HG03378 (cell line): Measurements from ENCODE around the gene IRF9.

Experiments
- ATAC-seq: cut with Tn5 transposase; IDR thresholded peaks from one replicate; pipeline ENCODE4 v1.9.1; 2021; ENCODE audit warnings: mild to moderate bottlenecking, moderate library complexity; ENCODE audit not compliant: unreplicated experiment

Gene IRF9

DNA sequence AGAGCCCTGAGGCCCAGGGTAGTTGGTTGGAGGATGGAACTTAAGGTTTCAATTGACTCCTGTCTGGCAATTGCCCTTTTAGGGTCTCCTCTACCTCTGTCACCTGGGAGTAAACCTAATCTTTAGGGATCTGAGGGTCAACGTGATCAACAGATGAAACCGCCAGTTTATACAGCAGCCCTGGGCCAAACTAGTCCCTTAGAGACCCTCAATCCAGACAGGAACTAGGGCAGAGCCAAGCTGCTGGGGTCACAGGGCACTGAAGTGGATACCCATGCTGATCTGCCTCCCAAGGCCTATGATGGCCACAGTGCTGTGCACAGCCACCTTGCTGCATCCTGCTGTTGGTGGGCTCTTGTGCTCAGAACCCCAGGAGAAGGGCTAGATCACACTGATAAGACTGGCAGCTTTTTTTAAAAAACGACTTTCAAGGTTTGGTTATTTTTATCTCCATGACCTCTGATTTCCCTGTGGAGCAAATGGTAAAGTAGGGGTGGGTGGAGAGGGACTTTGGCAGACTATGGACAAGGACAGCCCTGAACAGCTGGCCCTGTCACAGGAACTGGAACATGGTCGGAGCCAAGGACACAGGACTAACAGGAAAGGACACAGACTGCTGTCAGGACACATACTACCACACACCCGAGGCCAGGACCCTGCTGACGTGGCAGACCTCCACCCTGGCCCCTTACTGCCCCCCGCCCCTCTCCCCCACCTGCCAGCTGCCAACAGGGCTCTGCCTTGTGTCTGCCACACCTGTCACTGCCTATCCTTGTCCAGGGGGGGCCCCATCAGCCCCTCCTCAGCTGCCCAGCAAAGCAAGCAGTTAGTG, 30.1 kb upstream of the IRF9 start:
- no peak for ATAC-seq

DNA sequence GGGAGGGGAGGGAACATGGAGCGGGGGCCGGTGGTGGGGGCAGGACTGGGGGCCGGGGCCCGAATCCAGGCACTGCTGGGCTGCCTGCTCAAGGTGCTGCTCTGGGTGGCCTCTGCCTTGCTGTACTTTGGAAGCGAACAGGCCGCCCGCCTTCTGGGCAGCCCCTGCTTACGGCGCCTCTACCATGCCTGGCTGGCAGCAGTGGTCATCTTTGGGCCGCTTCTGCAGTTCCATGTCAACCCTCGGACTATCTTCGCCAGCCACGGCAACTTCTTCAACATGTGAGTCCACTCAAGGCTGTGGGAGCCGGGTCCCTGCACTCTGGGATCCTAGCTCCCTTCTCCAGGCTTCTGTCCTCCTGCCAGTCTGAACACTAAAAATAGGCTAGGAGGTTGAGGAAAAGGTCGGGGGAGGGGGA, 29.5 kb upstream of the IRF9 start:
- ATAC-seq, result no peak

DNA sequence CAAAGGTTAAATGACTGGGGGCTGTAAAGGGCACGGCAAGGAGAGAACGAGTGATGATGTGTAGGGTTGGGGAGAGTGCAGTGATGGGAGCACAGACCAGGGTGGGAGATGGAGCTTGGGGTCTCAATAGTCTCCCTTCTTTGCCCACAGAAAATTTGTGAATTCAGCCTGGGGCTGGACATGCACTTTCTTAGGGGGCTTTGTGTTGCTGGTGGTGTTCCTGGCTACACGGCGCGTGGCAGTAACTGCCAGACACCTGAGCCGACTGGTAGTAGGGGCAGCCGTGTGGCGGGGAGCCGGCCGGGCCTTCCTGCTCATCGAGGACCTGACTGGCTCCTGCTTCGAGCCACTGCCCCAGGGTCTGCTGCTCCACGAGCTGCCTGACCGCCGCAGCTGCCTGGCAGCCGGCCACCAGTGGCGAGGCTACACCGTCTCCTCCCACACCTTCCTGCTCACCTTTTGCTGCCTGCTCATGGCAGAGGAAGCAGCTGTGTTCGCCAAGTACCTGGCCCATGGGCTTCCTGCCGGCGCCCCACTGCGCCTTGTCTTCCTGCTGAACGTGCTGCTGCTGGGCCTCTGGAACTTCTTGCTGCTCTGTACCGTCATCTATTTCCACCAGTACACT, 28.9 kb upstream of the IRF9 start:
- ATAC-seq, result no peak

DNA sequence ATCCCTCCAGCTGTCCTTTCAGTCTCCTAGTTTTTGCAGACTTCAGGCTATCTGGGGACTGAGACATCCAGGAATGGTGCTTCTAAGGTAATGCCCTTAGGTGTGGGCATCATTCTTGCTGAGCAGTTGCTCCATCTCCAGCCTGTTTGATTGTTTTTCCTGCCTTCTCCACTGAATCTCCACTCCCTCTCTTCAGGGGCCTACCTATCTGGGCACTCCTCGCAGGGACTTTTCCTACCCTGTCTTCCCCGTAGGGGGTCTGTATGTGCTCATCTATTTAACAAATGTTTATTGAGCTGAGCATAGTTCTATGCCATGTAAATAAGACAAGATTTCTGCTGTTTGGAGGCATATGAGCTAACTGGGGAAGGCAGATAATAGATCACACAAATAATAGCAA, 28.1 kb upstream of the IRF9 start:
- ATAC-seq, result no peak

DNA sequence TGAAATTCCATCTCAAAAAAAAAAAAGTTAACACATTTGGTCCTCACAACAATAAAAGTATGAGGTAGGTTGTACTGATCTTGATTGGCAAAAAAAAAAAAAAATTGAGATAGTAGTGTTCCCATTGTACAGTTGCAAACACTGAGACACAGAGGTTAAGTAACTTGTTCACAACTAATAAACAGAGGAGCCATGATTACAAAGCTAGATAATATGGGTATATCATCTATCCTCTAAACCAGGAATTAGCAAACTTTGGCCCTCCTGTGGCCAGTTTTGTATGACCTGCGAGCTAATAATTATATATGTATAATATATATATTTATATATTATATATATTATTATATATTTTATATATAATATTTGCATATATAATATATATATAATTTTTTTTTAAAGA, 27.3 kb upstream of the IRF9 start:
- no peak for ATAC-seq

DNA sequence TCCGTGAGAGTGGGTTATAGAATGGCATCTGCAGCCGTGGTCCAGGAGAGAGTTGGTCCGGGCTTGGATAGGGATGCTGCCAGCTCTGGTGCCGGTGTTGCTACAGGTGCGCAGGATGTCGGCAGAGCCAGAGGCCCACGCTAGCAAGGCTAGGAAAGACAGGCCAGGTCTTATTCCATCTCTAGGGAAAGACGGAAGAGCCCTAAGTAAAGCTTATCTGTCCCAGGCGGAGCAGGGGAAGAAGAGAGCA, 25.6 kb upstream of the IRF9 start:
- ATAC-seq, result peak; percentile 5

DNA sequence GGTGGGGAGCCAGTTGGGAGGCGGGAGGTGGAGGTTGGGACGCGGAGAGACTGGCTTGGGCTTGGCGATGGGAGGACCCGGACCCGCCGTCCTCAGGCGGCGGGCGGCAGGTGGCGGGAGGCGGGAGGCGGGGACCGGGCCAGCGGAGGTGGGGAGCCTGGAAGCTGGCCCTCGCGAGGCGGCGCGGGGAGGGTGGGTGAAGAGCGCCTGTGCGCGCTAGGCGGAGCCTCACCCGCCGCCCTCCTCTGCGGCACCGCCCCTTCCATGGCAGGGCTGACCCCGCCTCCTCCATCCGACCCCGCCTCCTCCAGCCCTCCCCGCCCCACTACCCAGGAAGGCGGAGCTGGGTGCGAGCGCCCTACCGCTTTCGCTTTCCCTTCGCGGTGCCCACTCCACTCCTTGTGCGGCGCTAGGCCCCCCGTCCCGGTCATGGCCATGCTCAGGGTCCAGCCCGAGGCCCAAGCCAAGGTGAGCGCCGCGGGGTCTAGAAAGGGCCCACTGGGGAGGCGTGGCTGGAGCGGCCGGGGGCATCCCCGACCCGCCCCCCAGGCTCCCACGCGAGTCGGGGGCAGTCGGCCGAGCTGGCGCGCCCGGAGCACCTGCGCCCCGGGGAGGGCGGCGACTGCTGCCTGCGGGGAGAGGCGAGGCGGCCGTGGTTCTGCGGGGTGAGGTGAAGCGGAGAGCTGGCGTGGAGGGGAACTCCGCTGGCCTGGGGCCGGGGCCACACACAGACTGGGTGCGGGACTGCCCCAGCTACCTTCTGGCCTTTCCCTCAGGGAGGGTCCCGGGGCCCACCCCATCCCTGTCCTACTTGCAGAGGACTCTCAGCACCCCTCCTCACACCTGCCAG, 25.0 kb upstream of the IRF9 start, which contains the start of gene PSME1:
PSME1 (plus strand) TSS at position 361 of the 850 bp plus-strand sequence; CDS start at position 430, 69 bp downstream.
- peak; percentile 57 for ATAC-seq

DNA sequence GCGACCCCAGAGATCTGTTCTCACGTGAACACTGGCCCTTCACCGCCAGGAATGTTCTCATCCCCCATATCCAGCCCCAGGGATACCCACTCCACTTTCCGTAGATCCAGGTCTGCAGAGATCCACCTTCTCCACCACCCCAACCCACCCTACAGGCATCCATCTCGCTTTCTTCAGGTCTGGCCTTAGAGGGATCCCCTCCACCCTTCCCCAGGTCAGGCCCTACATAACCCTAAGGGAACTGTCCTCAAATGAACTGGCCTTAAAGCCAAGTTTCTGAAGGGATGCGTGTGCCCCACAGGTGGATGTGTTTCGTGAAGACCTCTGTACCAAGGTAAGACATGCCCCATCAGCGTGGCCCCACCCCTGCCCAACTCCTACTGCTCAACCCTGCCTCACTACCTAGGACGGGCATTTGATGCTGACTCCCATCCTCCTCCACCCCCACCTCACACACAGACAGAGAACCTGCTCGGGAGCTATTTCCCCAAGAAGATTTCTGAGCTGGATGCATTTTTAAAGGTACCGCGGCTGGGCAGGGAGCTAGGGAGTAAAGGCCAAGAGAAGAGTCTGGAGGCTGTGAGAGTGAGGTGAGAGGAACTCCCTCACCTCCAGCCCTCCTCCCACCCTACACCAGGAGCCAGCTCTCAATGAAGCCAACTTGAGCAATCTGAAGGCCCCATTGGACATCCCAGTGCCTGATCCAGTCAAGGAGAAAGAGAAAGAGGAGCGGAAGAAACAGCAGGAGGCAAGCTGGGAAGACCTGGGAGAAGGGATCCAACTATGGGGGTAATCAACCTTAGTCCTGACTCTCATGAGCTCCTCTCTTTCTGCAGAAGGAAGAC, 24.2 kb upstream of the IRF9 start:
- ATAC-seq, result no peak

DNA sequence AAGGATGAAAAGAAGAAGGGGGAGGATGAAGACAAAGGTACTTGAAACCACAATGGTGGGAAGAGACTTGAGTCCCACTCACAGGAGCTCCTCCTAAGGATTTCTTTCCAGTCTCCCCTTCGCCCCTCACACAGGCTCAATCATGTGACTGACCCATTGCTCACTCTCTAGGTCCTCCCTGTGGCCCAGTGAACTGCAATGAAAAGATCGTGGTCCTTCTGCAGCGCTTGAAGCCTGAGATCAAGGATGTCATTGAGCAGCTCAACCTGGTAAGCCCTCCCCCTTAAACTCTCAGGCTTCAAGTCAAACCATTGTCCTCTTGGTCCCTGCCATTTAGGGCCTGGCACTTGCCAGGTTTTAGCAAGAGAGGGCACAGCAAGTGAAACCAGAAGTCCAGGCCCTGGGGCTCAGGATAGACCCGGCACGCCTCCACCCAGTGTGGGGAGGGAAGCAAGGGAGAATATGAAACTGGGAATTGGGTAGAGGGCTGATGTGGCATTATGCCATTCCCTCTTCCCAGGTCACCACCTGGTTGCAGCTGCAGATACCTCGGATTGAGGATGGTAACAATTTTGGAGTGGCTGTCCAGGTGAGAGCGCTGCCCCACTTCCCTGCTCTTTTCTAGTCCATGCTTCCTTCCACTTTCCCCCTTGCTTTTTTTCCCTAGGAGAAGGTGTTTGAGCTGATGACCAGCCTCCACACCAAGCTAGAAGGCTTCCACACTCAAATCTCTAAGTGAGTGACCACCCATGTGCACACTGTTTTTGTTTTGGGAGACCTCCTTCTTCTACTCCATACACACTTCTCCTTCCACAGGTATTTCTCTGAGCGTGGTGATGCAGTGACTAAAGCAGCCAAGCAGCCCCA, 23.3 kb upstream of the IRF9 start:
- no peak for ATAC-seq

DNA sequence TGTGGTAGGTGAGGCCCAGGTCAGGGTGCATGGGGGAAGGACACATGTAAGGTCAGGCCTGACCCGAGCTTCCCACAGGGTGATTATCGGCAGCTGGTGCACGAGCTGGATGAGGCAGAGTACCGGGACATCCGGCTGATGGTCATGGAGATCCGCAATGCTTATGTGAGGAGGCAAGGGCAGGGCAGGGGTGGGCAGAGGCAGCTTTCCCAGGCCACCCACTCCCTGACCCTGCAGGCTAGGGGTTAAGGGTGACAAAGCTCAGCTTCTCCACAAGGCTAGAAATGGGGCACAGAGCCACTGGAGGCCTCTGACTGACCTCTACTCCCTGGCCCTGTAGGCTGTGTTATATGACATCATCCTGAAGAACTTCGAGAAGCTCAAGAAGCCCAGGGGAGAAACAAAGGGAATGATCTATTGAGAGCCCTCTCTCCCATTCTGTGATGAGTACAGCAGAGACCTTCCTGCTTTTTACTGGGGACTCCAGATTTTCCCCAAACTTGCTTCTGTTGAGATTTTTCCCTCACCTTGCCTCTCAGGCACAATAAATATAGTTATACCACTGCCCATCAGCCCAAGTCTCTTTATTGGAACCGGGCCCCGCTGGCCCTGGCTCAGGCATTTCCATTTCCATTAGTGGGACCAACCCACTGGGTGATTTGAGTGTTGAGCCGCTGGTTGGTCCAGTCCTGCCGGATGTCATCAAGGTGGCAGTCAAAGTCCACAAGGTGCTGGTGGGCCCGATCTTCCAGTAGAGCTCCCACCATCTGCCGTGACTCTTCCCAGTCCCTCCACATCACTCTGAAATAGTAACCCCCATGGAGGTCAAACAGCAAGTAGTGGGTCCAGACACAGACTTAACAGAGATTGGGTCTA, 22.4 kb upstream of the IRF9 start:
- ATAC-seq, result no peak

DNA sequence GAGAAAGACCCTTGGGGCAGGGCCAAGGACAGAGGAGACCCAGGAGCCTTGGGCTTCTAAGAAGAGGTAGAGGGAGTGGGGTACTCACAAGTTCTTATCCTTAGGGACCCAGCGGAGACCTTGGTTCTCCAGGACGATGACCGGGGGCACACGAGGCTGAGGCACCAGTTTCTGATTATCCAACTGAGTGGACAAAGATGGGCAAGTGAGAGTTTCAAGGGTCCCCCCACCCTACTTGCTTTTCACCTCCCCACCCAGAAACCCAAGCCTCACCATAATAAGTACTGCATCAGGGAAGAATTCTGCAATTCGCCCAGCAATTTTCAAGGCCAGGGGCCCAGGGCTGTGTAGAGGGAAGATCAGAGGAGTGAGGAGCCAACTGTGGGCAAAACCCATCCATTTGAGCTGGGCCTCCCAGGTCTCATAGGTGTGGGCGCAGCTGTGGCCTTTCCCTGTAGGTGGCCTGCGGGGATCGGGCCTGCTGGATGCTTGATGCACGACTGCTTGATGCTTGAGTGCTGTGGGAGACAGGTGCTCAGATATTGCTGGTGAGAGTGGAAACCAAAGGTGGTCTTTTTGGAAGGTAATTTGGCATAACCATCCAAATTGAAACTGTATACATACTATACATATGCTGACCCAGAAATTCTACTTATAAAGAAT, 21.7 kb upstream of the IRF9 start:
- ATAC-seq, result no peak

DNA sequence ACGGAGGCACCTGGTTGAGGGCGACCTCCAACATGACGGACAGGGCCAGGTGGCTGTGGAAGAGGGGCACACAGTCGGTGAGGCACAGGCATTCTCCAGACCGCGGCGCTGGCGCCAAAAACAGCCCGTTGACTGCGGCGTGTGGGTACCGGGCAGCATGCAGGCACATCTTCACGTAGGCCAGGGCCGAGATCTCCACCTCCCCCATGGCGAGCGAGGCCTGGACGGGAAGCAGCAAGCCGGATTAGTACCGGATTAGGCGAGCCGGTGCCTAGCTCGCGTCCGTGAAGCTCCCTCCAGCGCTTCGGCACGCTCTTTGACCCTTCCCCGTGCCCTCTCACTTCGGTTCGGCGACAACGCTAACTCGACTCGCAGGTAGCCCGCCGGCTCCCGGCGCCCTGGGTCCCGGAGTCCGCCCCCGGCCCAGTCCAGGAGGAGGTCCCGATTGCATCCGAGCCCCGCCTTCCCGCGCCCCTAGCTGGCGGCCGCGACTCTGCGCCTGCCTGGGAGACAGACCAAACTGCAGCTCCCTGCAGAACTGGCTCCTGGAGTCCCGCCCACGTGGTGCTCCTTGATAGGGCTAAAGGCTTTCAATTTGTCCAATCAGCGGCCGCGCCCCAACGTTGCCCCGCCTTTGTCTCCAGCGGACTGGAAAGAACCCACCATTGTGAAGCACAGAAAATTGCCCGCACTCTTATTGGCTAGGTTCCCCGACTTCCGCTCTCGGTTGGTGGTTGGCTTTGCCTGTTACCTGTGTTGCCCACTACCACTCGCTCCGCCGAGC, 19.8 kb upstream of the IRF9 start, which contains the start of gene EMC9:
EMC9 (minus strand) TSS at position 495 of the 784 bp plus-strand sequence; CDS start at position 208, 287 bp downstream.
- ATAC-seq, result peak; percentile 78

DNA sequence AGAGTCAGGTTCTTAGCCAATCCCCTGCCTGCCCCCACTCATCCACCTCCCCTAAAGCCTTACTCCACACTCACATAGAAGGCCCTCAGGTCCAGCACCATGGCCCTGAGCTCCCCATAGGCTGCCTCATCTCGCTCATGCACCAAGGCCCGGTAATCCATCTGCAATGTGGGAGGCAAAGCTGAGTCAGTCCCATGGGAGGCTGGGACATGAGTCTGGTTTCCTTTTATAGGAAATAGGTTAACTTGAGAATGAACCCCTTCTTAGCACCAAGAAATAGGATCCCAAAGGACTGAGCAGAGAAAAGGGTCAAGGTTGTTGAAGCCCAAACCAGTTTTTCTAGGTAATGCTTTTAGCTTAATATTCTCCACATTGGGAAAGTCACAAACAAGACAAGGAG, 17.6 kb upstream of the IRF9 start:
- no peak for ATAC-seq

DNA sequence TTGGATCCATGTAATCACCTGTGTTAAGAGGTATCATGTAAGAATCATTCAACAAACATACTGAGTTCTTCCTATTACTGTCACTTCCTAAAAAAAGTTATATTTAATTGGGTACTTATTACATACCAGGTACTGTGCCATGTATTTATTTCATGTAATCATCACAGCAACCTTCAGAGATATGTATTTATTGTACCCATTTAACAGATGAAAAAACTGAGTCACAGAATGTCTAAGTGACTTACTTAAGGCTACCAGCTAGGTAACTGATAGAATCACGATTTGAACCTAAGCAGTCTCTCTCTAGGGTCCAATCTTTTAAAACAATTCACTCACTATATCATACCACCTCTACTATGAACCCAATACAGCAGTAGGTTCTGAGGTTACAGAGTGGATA, 16.6 kb upstream of the IRF9 start:
- no peak for ATAC-seq

DNA sequence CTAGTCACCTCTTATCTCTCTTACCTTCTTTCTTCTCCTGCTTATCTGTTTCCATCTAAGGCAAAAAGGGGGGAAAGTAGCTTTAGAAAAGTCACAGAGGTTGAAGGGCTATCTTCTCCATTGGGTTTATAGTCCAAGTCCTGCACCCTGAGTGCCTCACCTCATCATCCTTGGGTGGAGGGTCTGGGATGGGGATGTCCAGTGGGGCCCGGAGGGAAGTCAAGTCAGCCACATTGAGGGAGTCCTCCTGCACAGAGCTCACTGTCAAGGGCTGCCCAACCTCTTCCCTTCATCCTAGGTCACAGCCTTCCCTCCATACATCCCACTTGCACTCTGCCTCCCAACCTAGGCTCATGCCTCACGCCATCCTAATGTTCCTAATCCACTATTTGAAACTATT, 15.8 kb upstream of the IRF9 start:
- ATAC-seq, result no peak

DNA sequence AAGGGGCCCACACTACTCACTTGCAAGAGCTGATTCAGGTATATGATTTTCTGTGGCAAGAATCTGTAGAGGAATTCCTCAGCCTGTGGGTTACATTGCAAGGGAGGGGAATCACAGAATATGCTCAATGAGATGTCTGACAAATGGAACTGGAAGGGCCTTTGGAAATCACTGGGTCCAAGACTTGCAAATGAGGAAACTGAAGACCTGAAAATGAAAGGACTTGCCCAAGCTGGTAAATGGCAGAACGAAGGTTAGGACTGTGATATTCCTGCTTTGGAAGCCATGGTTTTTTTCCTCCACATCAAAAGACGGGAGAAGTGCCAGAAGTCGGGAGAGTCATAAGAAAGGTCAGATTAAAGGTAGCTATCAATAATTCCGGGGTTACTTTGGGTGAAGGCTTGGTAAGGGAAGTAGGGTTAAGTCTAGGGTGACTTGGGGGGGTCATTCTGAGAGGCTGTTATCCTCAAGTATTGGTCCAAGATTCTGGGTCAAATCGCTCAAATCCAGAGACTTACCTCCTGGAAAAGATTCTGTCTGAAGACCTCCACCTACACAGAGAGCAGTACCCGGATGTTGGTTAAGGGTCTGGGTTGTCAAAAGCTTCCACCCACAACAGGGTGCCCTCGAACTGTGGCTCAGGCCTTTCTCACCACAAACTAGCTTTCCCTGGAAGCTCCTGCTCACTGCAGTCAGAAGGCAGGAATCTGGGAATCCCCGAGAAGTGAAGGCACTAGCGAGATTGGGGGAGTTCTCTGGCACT, 15.2 kb upstream of the IRF9 start:
- no peak for ATAC-seq

DNA sequence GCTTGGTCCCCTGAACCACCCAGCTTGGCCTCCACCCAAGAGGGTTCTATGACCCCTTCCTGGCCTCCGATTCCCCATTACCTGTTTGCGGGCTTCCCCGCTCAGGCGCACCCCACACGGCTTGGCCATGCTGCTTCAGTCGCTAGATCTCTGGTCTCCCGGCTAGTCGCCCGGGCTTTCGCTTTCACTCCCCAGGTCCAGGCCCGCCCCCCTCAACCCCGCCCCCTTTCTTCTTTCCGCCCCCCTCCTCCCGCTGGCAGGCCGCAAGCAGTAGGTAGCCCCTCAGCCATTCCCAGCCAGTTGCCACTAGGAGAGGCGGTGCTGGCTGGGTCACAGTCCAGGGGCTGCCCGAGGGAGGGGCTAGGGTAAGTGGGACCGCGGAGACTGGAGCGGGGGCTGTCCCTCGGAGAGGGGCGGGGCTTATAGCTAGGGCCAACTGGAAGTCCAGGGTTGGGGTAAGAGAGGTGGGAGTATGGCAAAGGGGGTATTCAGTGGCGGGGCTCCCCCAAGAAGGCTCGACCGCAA, 14.6 kb upstream of the IRF9 start, which contains the start of gene PSME2:
PSME2 (minus strand) TSS at position 158 of the 525 bp plus-strand sequence; CDS start at position 129, 29 bp downstream.
- ATAC-seq, result peak; percentile 54
